ENCODE measurements around the gene MACROD2. TPM values are rescaled to one million over a fixed set of nuclear protein-coding genes. Genes with fewer than 3 reads are reported as not detected.

Gene MACROD2
- total RNA-seq, 4 donors from 2014 or later, result 2.9 to 11.3 (median 8.0) TPM

GRCh38 chr20:15575255-15575654 is 1579.9 kb downstream of the MACROD2 start:
- TF ChIP-seq CTCF (IDR thresholded peaks at IDR 0.05; ENCODE audit: low read depth), result no peak

GRCh38 chr20:15576411-15576810 is 1581.1 kb downstream of the MACROD2 start:
- no peak for TF ChIP-seq CTCF (IDR thresholded peaks at IDR 0.05; ENCODE audit: low read depth)

- no peak for TF ChIP-seq CTCF (IDR thresholded peaks at IDR 0.05; ENCODE audit: low read depth)
Observed at GRCh38 chr20:15578113-15578512, 1582.8 kb downstream of the MACROD2 start.

- TF ChIP-seq CTCF (IDR thresholded peaks at IDR 0.05; ENCODE audit: low read depth), result no peak
Observed at GRCh38 chr20:15579688-15580087, 1584.4 kb downstream of the MACROD2 start.

- no peak for TF ChIP-seq CTCF (IDR thresholded peaks at IDR 0.05; ENCODE audit: low read depth)
Observed at GRCh38 chr20:15582146-15582760, 1586.9 kb downstream of the MACROD2 start.

- TF ChIP-seq CTCF (IDR thresholded peaks at IDR 0.05; ENCODE audit: low read depth), result no peak
Observed at GRCh38 chr20:15584507-15584906, 1589.2 kb downstream of the MACROD2 start.

GRCh38 chr20:15593081-15593480 is 1597.8 kb downstream of the MACROD2 start:
- no peak for TF ChIP-seq CTCF (IDR thresholded peaks at IDR 0.05; ENCODE audit: low read depth)

Data from subcutaneous adipose tissue (tissue), 4 donors.